NAMALWA (cell line): ENCODE data around the gene GNL2.

Source experiments
- DNase-seq: peaks from one replicate; pipeline ENCODE4 v3.0.0-alpha.2; 2015; ENCODE audit warnings: low spot score

The GNL2 gene

DNA sequence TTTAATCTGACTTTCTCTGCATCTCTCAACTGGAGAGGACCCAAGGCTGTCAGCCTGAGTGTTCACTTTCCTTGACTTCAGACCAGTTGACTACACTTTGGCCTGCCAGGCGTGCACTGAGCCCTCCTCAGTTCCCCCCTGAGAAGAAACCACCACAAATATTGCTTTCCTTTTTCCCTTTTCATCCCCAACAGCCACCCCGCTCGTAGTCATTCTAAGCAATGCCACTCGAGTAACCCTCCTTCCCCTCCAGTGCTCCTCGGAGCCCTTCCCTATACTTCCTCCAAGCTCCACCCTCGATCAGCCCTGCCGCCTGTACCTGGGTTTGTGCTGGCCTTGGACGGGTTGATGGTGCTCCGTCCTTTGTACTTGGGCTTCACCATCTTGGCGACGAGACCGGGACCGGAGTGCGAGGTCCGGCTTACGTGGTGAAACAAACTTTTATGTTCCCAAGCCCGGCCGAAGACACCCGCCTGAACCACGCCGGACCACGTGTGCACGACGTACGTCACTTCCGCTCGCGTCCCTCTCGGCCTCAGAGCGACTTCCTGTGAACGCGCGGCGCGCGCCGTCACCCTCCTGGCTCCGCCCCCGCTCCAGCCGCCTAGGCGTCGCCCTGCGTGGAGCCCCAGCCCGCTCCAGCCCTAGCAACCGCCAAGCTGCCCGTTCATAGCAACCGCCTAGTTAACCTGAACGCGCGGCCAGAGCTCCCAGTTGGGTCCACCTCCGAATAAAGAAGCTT, at the start of gene GNL2:
Gene GNL2, minus strand, starts transcription at position 498 of the 742 bp plus-strand sequence. Its CDS starts 115 bp downstream, at position 383.
- DNase-seq: peak; percentile 97

DNA sequence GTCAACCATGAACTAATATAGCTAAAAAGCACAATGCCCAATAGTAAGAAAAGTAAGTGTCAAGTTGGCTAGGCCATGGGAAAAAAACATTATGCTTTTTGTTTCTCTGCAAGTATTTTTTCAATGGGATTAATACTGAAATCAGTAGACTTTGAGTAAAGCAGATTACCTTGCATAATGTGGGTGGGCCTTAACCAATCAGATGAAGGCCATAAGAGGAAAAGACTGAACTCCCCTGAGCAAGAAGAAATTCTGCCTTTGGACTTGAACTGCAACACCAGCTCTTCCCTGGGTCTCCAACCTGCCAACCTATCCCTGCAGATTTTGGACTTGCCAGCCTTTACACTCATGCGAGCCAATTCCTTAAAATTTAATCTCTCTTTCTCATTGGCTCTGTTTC, 45.3 kb upstream of the GNL2 start:
- DNase-seq: no peak

DNA sequence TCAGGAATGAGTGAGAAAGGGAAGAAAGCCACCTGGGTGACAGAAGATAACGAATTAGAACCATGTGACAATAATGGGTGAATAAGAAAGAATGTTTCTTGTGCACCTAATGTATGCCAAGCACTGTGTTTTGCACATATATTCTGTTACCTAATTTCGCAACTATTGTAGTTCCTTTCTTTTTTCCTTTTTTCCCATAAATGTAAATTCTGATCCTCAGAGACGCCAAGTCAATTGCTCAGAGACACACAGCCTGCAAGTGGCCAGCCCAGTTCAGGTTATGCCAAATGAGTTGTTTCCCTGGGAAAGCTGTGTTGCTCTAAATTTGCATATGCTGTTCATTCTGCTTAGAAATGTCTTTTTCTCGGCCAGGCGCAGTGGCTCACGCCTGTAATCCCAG, 40.7 kb upstream of the GNL2 start:
- no peak for DNase-seq

- no peak for DNase-seq
Observed at GRCh38 chr1:37634992-37635902, 39.5 kb upstream of the GNL2 start.

DNA sequence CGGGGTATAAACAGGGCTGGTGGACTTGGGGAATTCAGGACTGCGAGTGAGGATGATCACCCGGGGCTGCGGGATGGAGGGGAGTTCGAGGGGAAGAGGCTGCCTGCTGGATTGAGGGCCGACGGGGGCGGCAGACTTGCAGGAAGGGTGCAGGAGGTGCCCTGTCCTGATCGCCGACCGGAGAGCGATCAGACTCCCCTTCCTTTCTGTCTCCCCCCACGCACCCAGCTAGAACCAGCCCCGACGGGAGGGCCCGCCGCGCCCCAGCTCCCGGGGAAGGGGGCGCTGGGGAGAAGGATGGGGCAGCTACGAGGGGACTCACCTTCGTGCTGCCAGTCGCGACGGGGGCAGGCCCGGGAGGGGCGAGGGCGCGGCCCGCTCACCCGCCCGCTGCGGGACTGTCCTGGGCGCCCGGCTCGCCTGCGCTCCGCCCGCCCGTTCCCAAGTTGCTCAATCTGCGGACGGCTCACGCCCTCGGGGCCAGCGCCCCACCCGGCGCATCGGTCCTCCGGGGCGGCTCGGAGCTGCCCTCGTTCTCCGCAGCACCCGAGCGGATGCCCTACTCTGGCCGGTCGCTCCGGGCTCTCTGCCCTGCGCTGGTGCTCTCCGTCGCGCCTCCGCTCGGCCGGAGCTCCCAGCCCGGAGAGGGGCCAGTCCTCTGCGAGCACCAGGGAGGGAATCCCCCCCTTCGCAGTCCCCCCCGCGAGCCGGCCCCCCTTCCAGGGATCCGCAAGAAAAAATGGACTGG, 38.7 kb upstream of the GNL2 start, which contains the start of gene RSPO1:
Gene RSPO1, minus strand, starts transcription at position 649 of the 748 bp plus-strand sequence. CDS start 5,231 bp downstream, outside the sequence.
- no peak for DNase-seq

DNA sequence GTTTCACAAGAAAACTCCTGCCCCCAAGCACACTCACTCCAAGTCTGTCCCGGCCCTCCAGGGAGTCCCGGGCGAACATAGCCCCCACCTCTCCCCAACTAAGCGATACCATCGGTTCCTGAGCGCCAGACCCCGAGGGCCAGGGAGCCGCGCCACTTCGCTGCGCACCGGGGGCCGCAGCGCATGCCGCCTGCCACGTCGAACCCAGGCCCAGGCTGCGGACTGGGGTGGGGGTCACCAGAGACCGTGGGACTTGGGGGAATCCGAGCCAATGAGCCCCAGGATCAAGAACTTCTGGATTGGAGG, 38.2 kb upstream of the GNL2 start:
- no peak for DNase-seq

GRCh38 chr1:37633040-37633937, 37.6 kb upstream of the GNL2 start:
- no peak for DNase-seq

DNA sequence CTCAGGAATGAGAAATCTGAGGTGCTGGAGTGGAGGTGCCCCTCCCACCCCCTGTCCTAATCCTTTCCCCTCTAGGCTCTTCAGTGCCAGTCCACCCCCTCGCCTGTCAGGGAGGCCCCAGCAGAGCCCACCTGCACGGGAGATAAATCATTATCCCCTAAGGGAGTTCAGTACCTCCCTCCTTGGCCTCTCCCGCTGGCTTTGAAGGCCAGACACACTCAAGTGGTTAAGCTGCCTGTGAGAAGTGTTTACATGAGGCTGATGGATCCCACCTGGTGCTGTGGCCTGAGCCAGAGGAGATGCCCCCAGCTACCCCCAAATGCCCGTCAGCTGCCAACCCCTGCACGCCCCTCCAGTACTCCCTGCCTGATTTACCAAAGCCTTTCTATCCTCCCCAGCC, 35.3 kb upstream of the GNL2 start:
- DNase-seq: no peak

GRCh38 chr1:37630426-37631028, 34.8 kb upstream of the GNL2 start:
- no peak for DNase-seq

DNA sequence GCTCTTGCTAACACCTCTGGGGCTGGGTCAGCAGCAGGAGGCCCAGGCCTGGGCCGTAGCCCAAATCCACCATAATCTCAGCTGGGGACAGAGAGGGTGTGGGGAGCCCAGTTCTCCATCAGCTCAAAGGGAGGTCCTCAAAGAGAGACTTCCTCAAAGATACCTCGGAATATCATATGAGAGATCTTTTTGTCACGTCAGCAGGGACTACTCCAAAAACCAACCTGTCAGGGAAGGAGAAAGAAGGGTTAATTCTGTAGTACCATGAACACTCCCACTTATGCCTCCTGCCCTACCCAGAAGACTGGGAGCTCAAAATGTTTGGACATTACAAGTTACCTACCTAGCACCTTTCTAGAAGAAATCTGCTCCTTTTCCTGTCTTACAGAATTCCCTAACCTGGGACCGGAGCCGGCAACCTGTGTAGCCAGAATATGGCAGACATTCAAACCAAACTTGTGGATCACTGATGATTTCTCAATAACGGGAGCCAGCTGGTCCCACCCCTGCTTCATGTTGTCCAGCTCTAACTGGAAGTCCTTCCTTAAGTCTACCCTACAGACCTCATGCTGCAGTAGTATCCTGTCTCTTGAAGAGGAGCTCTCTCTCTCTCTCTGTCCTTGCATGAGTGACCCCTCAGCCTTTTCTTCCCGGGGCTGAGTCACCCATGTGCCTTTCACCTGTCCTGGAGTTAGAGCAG, 34.1 kb upstream of the GNL2 start:
- no peak for DNase-seq

DNA sequence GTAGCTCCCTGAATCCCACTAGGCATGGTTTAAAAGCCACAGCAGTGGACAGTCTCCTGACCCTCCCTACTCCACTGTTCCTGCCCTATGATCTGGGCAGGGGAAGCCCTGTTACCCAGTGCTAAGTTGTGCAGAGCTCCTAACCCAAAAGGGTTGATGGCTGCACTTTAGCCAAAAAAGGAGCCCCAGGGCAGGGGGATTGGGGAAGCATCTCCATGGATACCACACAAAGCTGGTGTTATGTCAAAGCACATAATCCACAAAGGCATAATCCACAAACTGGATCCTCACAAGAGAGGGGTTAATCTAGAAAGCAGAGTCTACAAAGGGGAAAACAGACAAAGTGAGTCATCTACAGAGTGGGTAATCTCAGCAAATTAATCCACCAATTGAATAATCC, 33.3 kb upstream of the GNL2 start:
- DNase-seq: no peak

DNA sequence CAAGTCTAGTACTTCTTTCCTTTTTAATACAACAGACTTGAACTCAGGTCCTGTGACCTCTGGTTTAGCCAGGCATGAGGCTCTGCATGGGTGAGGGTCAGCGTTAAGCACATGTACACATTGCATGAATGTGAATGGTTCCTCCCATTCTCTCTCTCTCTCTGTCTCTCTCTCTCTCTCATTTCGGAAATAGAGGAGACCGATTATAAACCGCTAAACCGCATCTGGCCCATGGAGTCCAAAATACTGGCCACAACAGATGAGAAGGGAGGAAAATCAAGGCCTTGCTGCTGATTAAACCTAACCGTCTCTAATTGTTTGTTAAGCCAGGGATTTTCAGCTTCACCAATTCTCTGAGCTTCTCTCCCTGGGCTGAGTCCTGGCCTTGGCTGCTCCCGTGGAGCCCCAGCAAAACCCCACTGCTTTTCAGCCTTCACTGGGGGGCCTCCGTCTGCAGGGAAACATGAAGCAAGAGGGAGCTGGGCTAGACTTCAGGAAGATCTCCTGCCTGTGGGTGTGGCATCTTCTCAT, 32.4 kb upstream of the GNL2 start:
- DNase-seq: no peak

DNA sequence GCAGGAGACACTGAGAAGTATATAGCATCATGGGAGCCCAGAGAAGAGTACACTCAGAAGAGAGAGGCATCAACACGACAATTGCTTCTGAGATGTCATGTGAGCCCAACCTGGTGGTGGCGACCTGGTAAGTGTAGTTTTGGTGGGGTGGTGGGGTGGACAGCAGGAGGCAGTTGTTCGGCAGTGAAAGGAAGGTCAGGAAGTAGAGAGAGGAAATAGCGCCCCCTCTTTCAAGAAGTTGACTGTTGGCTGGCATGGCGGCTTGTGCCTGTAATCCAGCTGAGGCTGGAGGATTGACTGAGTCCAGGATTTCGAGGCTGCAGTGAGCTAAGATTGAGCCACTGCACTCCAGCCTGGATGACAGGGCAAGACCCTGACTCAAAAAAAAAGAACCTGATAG, 26.4 kb upstream of the GNL2 start:
- peak; percentile 19 for DNase-seq

- no peak for DNase-seq
Observed at GRCh38 chr1:37621326-37621870, 25.7 kb upstream of the GNL2 start.

- DNase-seq: no peak
Observed at GRCh38 chr1:37620707-37621106, 25.0 kb upstream of the GNL2 start.

DNA sequence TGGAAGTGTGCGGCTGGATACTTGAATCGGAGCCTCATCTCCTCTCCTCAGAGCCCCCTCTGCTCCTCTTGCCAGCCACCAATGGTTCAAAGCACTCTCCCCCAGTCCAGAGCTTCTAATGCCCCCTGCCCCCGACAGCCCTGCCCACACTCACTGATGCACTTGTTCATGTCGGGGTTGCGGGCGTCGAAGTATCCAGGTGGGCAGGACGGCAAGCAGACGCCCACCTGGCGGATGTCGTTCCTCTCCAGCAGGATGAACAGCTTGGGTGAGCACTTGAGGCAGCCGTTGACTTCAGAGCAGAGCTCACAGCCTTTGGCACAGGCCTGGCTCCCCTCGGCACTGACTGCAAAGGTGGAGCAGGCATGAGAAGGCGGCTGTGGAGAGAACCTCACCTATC, 20.6 kb upstream of the GNL2 start:
- DNase-seq: no peak

DNA sequence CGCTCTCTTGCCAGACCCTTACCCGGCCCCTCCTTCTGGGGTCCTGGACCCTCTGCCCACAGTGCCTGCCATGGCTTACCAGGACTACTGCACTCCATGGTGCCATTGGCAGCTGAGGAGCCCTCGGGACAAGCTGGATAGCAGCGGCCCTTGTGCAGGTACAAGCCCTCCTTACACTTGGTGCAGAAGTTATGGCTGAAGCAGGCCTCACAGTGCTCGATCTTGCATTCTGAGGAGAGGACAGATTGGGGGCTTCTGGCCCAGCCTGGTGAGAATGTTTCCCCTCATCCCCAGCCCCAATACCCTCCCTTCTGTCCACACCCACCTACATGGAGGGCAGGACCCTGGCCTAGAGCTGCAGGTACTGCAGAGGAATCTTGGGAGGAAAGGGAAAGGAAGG, 18.4 kb upstream of the GNL2 start:
- DNase-seq: no peak

GRCh38 chr1:37612186-37612585, 16.4 kb upstream of the GNL2 start:
- DNase-seq: no peak

GRCh38 chr1:37609994-37610393, 14.3 kb upstream of the GNL2 start:
- no peak for DNase-seq

- no peak for DNase-seq
Observed at GRCh38 chr1:37609002-37609401, 13.3 kb upstream of the GNL2 start.
